ENCODE results near the gene ZNF335. TPM values are rescaled to one million over a fixed set of nuclear protein-coding genes. Genes with fewer than 3 reads are reported as not detected.

The ZNF335 gene
- total RNA-seq, 1 experiment from 2014 or later, result 26.9 TPM

DNA sequence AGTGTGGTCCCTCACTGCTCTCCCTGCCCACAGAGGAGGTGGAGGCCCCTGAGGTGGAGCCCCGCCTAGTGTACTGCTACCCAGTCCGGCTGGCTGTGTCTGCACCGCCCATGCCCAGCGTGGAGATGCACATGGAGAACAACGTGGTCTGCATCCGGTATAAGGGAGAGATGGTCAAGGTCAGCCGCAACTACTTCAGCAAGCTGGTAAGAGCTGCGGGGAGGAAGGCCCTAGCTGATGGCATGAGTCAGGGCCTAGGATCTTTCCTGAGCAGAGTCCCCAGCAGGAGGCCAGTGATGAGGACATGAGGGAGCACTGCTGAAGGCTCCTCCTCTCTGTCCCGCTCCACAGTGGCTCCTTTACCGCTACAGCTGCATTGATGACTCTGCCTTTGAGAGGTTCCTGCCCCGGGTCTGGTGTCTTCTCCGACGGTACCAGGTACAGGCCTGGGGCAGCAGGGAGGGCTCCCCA is 26.3 kb downstream of the ZNF335 start:
- Mint-ChIP-seq H3K4me1 (ENCODE audit: insufficient read depth, unreplicated experiment) (peaks cover 24% of the 10 kb centered on the region), H3K27me3 (ENCODE audit: insufficient read depth, unreplicated experiment) (no peaks in the 10 kb centered on the region), H3K36me3 (ENCODE audit: insufficient read depth, unreplicated experiment) (peaks cover 75% of the 10 kb centered on the region), H3K9me3 (ENCODE audit: unreplicated experiment) (no peaks in the 10 kb centered on the region), H3K27ac (ENCODE audit: low read depth, unreplicated experiment) (peak overlapping the region; percentile 85), H3K4me3 (ENCODE audit: unreplicated experiment) (no peak overlapping the region)
- ChIA-PET CTCF (interaction anchor here (0.6 to 8.5 kb wide), 6 partner anchors 12 to 150 kb away, joined by 3 to 64 read pairs (median 4); partner anchors contain the start of gene PCIF1), POLR2A (interaction anchor here (1.0 to 4.5 kb wide), 8 partner anchors 8 to 88 kb away, joined by 3 to 117 read pairs (median 10); partner anchors contain the start of genes ACOT8, PCIF1, ZNF335 and ZSWIM3)
- BruUV-seq (replicated peaks), result no TSS peak
- TF ChIP-seq, protein P1, sequence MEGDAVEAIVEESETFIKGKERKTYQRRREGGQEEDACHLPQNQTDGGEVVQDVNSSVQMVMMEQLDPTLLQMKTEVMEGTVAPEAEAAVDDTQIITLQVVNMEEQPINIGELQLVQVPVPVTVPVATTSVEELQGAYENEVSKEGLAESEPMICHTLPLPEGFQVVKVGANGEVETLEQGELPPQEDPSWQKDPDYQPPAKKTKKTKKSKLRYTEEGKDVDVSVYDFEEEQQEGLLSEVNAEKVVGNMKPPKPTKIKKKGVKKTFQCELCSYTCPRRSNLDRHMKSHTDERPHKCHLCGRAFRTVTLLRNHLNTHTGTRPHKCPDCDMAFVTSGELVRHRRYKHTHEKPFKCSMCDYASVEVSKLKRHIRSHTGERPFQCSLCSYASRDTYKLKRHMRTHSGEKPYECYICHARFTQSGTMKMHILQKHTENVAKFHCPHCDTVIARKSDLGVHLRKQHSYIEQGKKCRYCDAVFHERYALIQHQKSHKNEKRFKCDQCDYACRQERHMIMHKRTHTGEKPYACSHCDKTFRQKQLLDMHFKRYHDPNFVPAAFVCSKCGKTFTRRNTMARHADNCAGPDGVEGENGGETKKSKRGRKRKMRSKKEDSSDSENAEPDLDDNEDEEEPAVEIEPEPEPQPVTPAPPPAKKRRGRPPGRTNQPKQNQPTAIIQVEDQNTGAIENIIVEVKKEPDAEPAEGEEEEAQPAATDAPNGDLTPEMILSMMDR (IDR thresholded peaks at IDR 0.05; ENCODE audit: unreplicated experiment), result no peak
- intact Hi-C loops (cut with micrococcal nuclease), result no loop called here
- peak; percentile 25 for DNase-seq (ENCODE audit: unreplicated experiment)

DNA sequence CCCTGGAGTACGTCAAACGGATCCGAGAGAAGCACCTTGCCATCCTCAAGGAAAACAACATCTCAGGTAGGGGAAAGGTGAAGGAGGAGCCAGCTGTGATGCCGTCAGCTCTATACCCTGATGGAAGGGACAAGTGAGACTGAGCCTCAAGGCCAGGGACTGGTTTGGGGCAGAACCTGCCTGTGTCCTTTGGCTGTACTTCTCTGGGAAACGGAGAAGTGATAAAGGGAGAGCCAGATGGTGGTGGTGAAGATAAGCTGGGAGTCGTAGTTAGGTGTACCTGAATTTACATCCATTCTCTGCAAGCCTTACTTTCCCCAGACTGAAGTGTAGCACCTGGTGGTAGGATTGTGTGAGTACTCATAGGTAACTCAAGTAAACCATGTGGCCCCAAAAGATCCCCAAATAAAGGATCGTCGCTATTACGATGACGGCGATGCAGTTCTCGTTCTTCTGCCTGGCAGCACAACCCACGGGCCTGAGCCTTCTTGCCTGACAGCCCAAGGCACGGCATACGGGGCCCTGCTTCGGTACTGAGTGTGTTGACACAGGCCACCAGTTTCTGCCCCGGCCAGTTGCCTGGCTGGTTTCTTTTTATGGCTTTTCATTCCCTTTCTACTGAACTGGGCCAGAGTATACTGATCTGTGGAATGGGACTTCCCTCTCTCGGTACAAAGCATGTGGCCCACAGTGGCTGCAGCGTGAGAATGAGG is 26.9 kb downstream of the ZNF335 start:
- BruUV-seq (replicated peaks), result no TSS peak

DNA sequence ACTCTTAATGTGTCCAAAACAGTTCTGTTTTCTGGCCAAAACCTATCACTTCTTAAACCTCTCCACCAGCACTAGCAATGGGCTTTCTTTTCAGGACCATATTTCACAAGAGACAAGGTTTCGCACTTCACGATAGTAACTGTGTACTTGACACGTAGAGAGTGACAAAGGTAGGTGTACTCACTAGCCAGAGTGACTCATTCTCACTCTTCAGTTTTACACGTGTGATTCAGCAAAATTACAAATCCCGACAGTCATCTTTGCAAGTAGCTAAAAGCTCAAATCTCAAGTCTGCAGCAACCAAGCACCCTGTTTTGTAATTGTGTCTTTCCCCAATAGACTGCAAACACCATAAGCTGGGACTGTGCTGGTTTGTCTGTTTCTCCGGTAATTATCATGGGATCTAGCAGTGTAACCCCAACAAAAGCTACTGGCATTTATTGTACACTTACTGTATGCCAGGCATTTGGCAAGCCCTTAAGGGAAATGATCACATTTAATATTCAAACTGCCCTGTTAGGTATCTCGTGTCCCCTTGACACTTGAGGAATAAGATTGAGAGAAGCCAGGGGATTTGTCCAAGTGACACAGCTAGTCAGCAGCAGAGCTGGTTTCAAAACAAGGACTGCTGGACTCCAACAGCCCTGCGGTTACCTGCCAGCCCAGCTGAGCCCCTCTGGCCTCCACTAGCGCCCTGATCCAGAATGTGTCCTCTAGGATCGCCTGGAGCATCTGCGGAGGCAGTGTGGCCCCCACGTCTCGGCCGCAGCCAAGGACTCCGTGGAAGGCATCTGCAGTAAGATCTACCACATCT is 27.6 kb downstream of the ZNF335 start:
- CTCF ChIA-PET, result interaction anchor here (0.6 to 8.5 kb wide), 13 partner anchors 8 to 769 kb away, joined by 3 to 64 read pairs (median 4); partner anchors contain the start of gene PCIF1
- Mint-ChIP-seq H3K9me3 (ENCODE audit: unreplicated experiment) (no peaks in the 10 kb centered on the region), H3K4me3 (ENCODE audit: unreplicated experiment) (peak overlapping the region; percentile 55), H3K4me1 (ENCODE audit: insufficient read depth, unreplicated experiment) (peaks cover 24% of the 10 kb centered on the region), H3K27me3 (ENCODE audit: insufficient read depth, unreplicated experiment) (no peaks in the 10 kb centered on the region), H3K36me3 (ENCODE audit: insufficient read depth, unreplicated experiment) (peaks cover 79% of the 10 kb centered on the region), H3K27ac (ENCODE audit: low read depth, unreplicated experiment) (peak overlapping the region; percentile 85)
- DNase-seq (ENCODE audit: unreplicated experiment), result peak; percentile 84
- no TSS peak for BruUV-seq (replicated peaks)
- TF ChIP-seq, protein P1 (IDR thresholded peaks at IDR 0.05; ENCODE audit: unreplicated experiment), result no peak
- intact Hi-C loops (cut with micrococcal nuclease), result loop anchor here (1.0 kb wide), 1 partner anchor 9 kb away; no protein-coding TSS in a partner anchor
- POLR2A ChIA-PET, result interaction anchor here (0.6 to 4.5 kb wide), 24 partner anchors 9 to 419 kb away, joined by 3 to 117 read pairs (median 4); partner anchors contain the start of genes ACOT8, CTSA, DNTTIP1 and NEURL2

More for the DNA sequence above, 26.9 kb downstream of the ZNF335 start:
- POLR2A ChIA-PET, result interaction anchor here (1.2 to 4.5 kb wide), 13 partner anchors 8 to 420 kb away, joined by 3 to 117 read pairs (median 10); partner anchors contain the start of genes ACOT8, CTSA, NEURL2 and PCIF1
- TF ChIP-seq, protein P1 (IDR thresholded peaks at IDR 0.05; ENCODE audit: unreplicated experiment), result peak; percentile 8
- H3K27ac Mint-ChIP-seq (ENCODE audit: low read depth, unreplicated experiment), result peak overlapping the region; percentile 85
- no peak overlapping the region for H3K4me3 Mint-ChIP-seq (ENCODE audit: unreplicated experiment)
- CTCF ChIA-PET, result interaction anchor here (0.6 to 8.5 kb wide), 10 partner anchors 9 to 146 kb away, joined by 3 to 64 read pairs (median 6); partner anchors contain the start of gene PCIF1
- peaks cover 24% of the 10 kb centered on the region for H3K4me1 Mint-ChIP-seq (ENCODE audit: insufficient read depth, unreplicated experiment)
- no peaks in the 10 kb centered on the region for H3K27me3 Mint-ChIP-seq (ENCODE audit: insufficient read depth, unreplicated experiment)
- no peak for DNase-seq (ENCODE audit: unreplicated experiment)
- intact Hi-C loops (cut with micrococcal nuclease), result loop anchor here (1.0 kb wide), 1 partner anchor 10 kb away; no protein-coding TSS in a partner anchor
- no peaks in the 10 kb centered on the region for H3K9me3 Mint-ChIP-seq (ENCODE audit: unreplicated experiment)
- H3K36me3 Mint-ChIP-seq (ENCODE audit: insufficient read depth, unreplicated experiment), result peaks cover 75% of the 10 kb centered on the region
